WERI-Rb-1 (cell line): ENCODE results near the gene GPR180.

Experiments
- DNase-seq: peaks from one replicate; pipeline ENCODE4 v3.0.0-alpha.2; 2020
- H3K27ac ChIP-seq: fragments of 250-450 bp; sonication (Bioruptor Pico); 2 replicates; pipeline ENCODE4 v1.5.1; 2020; ENCODE audit warnings: mild to moderate bottlenecking, moderate library complexity
- H3K27me3 ChIP-seq: fragments of 250-450 bp; sonication (Bioruptor Pico); 2 replicates; pipeline ENCODE4 v1.5.1; 2021; ENCODE audit warnings: mild to moderate bottlenecking, low read depth, moderate library complexity; ENCODE audit not compliant: insufficient read depth, severe bottlenecking
- H3K36me3 ChIP-seq: fragments of 250-450 bp; sonication (Bioruptor Pico); 2 replicates; pipeline ENCODE4 v1.5.1; 2020; ENCODE audit warnings: mild to moderate bottlenecking, moderate library complexity
- H3K4me3 ChIP-seq: 2 replicates; pipeline ENCODE4 v1.5.1; 2011; ENCODE audit warnings: low read depth, mild to moderate bottlenecking, control low read depth, low read length
- H3K9me3 ChIP-seq: fragments of 250-450 bp; sonication (Bioruptor Pico); 2 replicates; pipeline ENCODE4 v1.5.1; 2021; ENCODE audit warnings: mild to moderate bottlenecking, moderate library complexity; ENCODE audit not compliant: severe bottlenecking
- TF ChIP-seq, protein P1 (sequence below): IDR thresholded peaks from 2 replicates; pipeline ENCODE4 v1.5.1; 2011; ENCODE audit warnings: low read depth, mild to moderate bottlenecking, control low read depth, inconsistent platforms, low read length

Gene GPR180

GRCh38 chr13:94609196-94609595, 7.5 kb downstream of the GPR180 start:
- Histone ChIP-seq H3K27me3 (no peaks in the 10 kb centered on the region), H3K27ac (no peak overlapping the region), H3K4me3 (no peak overlapping the region), H3K36me3 (peaks cover 30% of the 10 kb centered on the region), H3K9me3 (peaks cover 7% of the 10 kb centered on the region)
- DNase-seq = no peak
- TF ChIP-seq, protein P1, sequence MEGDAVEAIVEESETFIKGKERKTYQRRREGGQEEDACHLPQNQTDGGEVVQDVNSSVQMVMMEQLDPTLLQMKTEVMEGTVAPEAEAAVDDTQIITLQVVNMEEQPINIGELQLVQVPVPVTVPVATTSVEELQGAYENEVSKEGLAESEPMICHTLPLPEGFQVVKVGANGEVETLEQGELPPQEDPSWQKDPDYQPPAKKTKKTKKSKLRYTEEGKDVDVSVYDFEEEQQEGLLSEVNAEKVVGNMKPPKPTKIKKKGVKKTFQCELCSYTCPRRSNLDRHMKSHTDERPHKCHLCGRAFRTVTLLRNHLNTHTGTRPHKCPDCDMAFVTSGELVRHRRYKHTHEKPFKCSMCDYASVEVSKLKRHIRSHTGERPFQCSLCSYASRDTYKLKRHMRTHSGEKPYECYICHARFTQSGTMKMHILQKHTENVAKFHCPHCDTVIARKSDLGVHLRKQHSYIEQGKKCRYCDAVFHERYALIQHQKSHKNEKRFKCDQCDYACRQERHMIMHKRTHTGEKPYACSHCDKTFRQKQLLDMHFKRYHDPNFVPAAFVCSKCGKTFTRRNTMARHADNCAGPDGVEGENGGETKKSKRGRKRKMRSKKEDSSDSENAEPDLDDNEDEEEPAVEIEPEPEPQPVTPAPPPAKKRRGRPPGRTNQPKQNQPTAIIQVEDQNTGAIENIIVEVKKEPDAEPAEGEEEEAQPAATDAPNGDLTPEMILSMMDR = no peak

GRCh38 chr13:94610475-94610874, 8.8 kb downstream of the GPR180 start:
- H3K36me3 ChIP-seq = peaks cover 35% of the 10 kb centered on the region
- no peak overlapping the region for H3K27ac ChIP-seq
- H3K4me3 ChIP-seq = no peak overlapping the region
- peaks cover 7% of the 10 kb centered on the region for H3K9me3 ChIP-seq
- TF ChIP-seq, protein P1 = no peak
- no peak for DNase-seq
- no peaks in the 10 kb centered on the region for H3K27me3 ChIP-seq

DNA sequence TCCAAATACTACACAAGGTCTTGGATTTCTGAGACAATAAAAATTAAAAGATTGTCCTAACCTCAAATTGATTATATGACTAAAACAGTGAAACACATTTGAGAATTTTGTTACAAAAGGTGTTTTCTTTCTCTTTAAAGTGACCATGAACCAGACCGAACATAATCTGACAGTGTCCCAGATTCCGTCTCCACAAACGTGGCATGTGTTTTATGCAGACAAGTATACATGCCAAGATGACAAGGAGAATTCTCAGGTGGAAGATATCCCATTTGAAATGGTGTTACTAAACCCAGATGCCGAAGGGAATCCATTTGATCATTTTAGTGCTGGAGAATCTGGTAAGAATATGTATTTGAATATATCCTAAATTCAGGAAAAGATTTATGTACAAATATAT, 10.4 kb downstream of the GPR180 start:
- H3K27me3 ChIP-seq = no peaks in the 10 kb centered on the region
- H3K4me3 ChIP-seq = no peak overlapping the region
- TF ChIP-seq, protein P1 = no peak
- peak overlapping the region; percentile 80 for H3K27ac ChIP-seq
- H3K36me3 ChIP-seq = peaks cover 24% of the 10 kb centered on the region
- peaks cover 7% of the 10 kb centered on the region for H3K9me3 ChIP-seq
- no peak for DNase-seq

GRCh38 chr13:94613051-94613450, 11.4 kb downstream of the GPR180 start:
- DNase-seq = peak; percentile 83
- H3K9me3 ChIP-seq = peaks cover 7% of the 10 kb centered on the region
- H3K36me3 ChIP-seq = peaks cover 18% of the 10 kb centered on the region

GRCh38 chr13:94617389-94618000, 15.8 kb downstream of the GPR180 start:
- no peaks in the 10 kb centered on the region for H3K27me3 ChIP-seq
- H3K27ac ChIP-seq = no peak overlapping the region
- peaks cover 16% of the 10 kb centered on the region for H3K36me3 ChIP-seq
- DNase-seq = no peak
- H3K9me3 ChIP-seq = peaks cover 3% of the 10 kb centered on the region
- no peak overlapping the region for H3K4me3 ChIP-seq
- TF ChIP-seq, protein P1 = peak; percentile 56

More at GRCh38 chr13:94613051-94613450, 11.4 kb downstream of the GPR180 start:
- Histone ChIP-seq H3K27ac (peak overlapping the region; percentile 80), H3K27me3 (no peaks in the 10 kb centered on the region), H3K4me3 (no peak overlapping the region)
- TF ChIP-seq, protein P1 = no peak
